WTC11 (cell line): Measurements from ENCODE around the gene SYT1.

Source experiments
- GABPB1 ChIP-seq: sonication (generic); formaldehyde crosslinking; IDR thresholded peaks from 2 replicates; pipeline ENCODE4 v1.8.1; 2023; ENCODE audit warnings: mild to moderate bottlenecking, missing genetic modification reagents
- PREB ChIP-seq: sonication (generic); formaldehyde crosslinking; IDR thresholded peaks from 2 replicates; pipeline ENCODE4 v1.8.1; 2022; ENCODE audit warnings: mild to moderate bottlenecking, missing genetic modification reagents, moderate library complexity, borderline replicate concordance
- TF ChIP-seq, protein P1 (sequence below): sonication (generic); formaldehyde crosslinking; IDR thresholded peaks from 2 replicates; pipeline ENCODE4 v1.8.0; 2022; ENCODE audit warnings: mild to moderate bottlenecking, missing genetic modification reagents
- TF ChIP-seq, protein P2 (sequence below): fragments of 200-600 bp; IDR thresholded peaks from 2 replicates; pipeline ENCODE4 v1.8.0; 2022; ENCODE audit warnings: antibody characterized with exemption

DNA sequence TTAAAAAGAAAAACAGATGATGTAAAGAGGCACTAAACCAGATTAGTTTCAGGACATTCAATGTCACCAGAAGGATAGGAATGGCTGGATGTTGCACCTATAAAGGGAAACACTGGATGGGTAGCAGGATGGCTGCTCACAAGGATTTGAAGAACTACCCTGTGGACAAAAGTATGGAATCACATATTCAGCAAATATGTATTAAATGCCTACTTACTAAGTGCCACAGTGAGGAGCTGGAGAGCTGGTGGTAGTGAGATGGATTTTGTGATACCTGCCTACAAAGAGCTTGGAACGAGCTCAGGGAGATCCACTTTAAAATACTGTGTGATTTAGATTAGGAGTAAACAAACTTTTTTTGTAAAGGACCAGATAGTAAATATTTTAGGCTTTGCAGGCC lies 510.0 kb downstream of the SYT1 start:
- TF ChIP-seq, protein P1, sequence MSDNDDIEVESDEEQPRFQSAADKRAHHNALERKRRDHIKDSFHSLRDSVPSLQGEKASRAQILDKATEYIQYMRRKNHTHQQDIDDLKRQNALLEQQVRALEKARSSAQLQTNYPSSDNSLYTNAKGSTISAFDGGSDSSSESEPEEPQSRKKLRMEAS (CRISPR knock-in tag): no peak
- TF ChIP-seq, protein P2, sequence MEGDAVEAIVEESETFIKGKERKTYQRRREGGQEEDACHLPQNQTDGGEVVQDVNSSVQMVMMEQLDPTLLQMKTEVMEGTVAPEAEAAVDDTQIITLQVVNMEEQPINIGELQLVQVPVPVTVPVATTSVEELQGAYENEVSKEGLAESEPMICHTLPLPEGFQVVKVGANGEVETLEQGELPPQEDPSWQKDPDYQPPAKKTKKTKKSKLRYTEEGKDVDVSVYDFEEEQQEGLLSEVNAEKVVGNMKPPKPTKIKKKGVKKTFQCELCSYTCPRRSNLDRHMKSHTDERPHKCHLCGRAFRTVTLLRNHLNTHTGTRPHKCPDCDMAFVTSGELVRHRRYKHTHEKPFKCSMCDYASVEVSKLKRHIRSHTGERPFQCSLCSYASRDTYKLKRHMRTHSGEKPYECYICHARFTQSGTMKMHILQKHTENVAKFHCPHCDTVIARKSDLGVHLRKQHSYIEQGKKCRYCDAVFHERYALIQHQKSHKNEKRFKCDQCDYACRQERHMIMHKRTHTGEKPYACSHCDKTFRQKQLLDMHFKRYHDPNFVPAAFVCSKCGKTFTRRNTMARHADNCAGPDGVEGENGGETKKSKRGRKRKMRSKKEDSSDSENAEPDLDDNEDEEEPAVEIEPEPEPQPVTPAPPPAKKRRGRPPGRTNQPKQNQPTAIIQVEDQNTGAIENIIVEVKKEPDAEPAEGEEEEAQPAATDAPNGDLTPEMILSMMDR: no peak
- TF ChIP-seq PREB (CRISPR knock-in tag) (no peak), GABPB1 (no peak)
